DND-41 (cell line): ENCODE data around the gene PRKCE.
A peak's percentile ranks its signal among the peaks of the same experiment; 100 is the strongest.

Source experiments
- EZH2 ChIP-seq: IDR thresholded peaks from 3 replicates; pipeline ENCODE4 v1.6.1; 2012; ENCODE audit warnings: borderline replicate concordance, low read depth, mild to moderate bottlenecking, moderate library complexity, low read length, inconsistent platforms; ENCODE audit not compliant: severe bottlenecking
- TF ChIP-seq, protein P1 (sequence below): IDR thresholded peaks from 2 replicates; pipeline ENCODE4 v1.5.1; 2012; ENCODE audit warnings: borderline replicate concordance, low read length, moderate library complexity, mild to moderate bottlenecking; ENCODE audit not compliant: poor library complexity, severe bottlenecking; ENCODE audit errors: extremely low read depth

DNA sequence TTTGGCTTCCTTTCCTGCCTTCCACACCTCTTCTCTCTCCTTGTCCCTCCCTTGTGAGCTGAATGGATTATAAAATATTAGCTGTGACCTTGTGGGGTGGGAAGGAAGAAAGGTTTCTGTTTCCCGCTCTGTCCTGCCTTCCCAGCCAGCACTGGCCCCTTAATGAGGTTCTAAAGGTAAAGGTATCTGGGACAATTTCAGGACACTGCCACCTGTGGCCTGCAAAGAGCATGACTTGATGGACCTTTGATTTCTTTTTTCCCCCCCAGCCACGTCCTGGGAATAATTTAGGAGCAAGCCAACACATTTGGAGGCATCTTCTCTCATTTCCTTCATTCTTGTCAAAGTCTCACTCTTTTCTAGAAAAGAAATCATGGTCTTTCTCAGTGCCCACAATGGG, 399.0 kb downstream of the PRKCE start:
- TF ChIP-seq, protein P1, sequence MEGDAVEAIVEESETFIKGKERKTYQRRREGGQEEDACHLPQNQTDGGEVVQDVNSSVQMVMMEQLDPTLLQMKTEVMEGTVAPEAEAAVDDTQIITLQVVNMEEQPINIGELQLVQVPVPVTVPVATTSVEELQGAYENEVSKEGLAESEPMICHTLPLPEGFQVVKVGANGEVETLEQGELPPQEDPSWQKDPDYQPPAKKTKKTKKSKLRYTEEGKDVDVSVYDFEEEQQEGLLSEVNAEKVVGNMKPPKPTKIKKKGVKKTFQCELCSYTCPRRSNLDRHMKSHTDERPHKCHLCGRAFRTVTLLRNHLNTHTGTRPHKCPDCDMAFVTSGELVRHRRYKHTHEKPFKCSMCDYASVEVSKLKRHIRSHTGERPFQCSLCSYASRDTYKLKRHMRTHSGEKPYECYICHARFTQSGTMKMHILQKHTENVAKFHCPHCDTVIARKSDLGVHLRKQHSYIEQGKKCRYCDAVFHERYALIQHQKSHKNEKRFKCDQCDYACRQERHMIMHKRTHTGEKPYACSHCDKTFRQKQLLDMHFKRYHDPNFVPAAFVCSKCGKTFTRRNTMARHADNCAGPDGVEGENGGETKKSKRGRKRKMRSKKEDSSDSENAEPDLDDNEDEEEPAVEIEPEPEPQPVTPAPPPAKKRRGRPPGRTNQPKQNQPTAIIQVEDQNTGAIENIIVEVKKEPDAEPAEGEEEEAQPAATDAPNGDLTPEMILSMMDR: peak; percentile 15
- no peak for TF ChIP-seq EZH2
